GM19397 (cell line): ENCODE measurements around the gene S100A1.

Source experiments
- ATAC-seq: cut with Tn5 transposase; IDR thresholded peaks from one replicate; pipeline ENCODE4 v1.9.1; 2021; ENCODE audit warnings: mild to moderate bottlenecking, moderate library complexity; ENCODE audit not compliant: unreplicated experiment

S100A1 gene

GRCh38 chr1:153679337-153680119 is 51.3 kb downstream of the S100A1 start:
- no peak for ATAC-seq

- ATAC-seq = no peak
These were observed 51.8 kb downstream of the S100A1 start for GRCh38 chr1:153680120-153680403.
